WTC11 (cell line): ENCODE measurements around the gene ADAM19. TPM values are rescaled to one million over a fixed set of nuclear protein-coding genes. Genes with fewer than 3 reads are reported as not detected.

Experiments used
- ATAC-seq: fragments of 200-7000 bp; cut with Tn5 transposase; 2 replicates; pipeline ENCODE4 v1.10.0; 2021; ENCODE audit warnings: mild to moderate bottlenecking, moderate library complexity
- CTCF ChIA-PET: fragments of 300-600 bp; sonication (Branson Sonifier 250); formaldehyde crosslinking; loops from one replicate; lab custom pipeline; 2021; ENCODE audit warnings: antibody characterized with exemption; lab: Charles Lee
- POLR2A ChIA-PET: fragments of 350-600 bp; sonication (Branson Sonifier 250); formaldehyde crosslinking; loops from one replicate; lab custom pipeline; 2021; ENCODE audit warnings: antibody characterized with exemption; lab: Charles Lee
- DNase-seq: peaks from one replicate; pipeline ENCODE4 v3.0.0; 2021; ENCODE audit warnings: low spot score
- H3K27ac Mint-ChIP-seq: 2 replicates; pipeline ENCODE4 v1.8.0; 2021; ENCODE audit warnings: mixed read lengths
- H3K27me3 Mint-ChIP-seq: 2 replicates; pipeline ENCODE4 v1.8.0; 2021; ENCODE audit warnings: low read depth, mild to moderate bottlenecking, moderate library complexity, mixed read lengths
- H3K36me3 Mint-ChIP-seq: 2 replicates; pipeline ENCODE4 v1.8.0; 2021; ENCODE audit warnings: mixed read lengths
- H3K4me1 Mint-ChIP-seq: 2 replicates; pipeline ENCODE4 v1.8.0; 2022; ENCODE audit warnings: mixed read lengths
- H3K4me3 Mint-ChIP-seq: 2 replicates; pipeline ENCODE4 v1.8.0; 2021; ENCODE audit warnings: mild to moderate bottlenecking, moderate library complexity, mixed read lengths
- H3K9me3 Mint-ChIP-seq: 2 replicates; pipeline ENCODE4 v1.8.0; 2021; ENCODE audit warnings: mixed read lengths
- ATF1 ChIP-seq: sonication (generic); formaldehyde crosslinking; IDR thresholded peaks from 2 replicates; pipeline ENCODE4 v1.8.1; 2023; ENCODE audit warnings: mild to moderate bottlenecking, moderate library complexity, missing genetic modification reagents
- CBFB ChIP-seq: sonication (generic); formaldehyde crosslinking; IDR thresholded peaks from 2 replicates; pipeline ENCODE4 v1.8.1; 2022; ENCODE audit warnings: mild to moderate bottlenecking, low read depth, missing genetic modification reagents
- E2F1 ChIP-seq: sonication (generic); formaldehyde crosslinking; IDR thresholded peaks from 2 replicates; pipeline ENCODE4 v1.8.0; 2022; ENCODE audit warnings: mild to moderate bottlenecking, missing genetic modification reagents
- E2F5 ChIP-seq: sonication (generic); formaldehyde crosslinking; IDR thresholded peaks from 2 replicates; pipeline ENCODE4 v1.8.1; 2022; ENCODE audit warnings: mild to moderate bottlenecking, moderate library complexity, missing genetic modification reagents
- EMX1 ChIP-seq: fragments of 250-450 bp; sonication (Bioruptor Pico); IDR thresholded peaks from 2 replicates; pipeline ENCODE4 v1.8.0; 2021; ENCODE audit warnings: mild to moderate bottlenecking
- ETV6 ChIP-seq: sonication (generic); formaldehyde crosslinking; IDR thresholded peaks from 2 replicates; pipeline ENCODE4 v1.8.1; 2022; ENCODE audit warnings: mild to moderate bottlenecking, missing genetic modification reagents
- FOXP1 ChIP-seq: sonication (generic); formaldehyde crosslinking; IDR thresholded peaks from 2 replicates; pipeline ENCODE4 v1.8.0; 2022; ENCODE audit warnings: missing genetic modification reagents, mild to moderate bottlenecking, moderate library complexity, borderline replicate concordance
- MXD4 ChIP-seq: fragments of 250-450 bp; sonication (Bioruptor Pico); IDR thresholded peaks from 2 replicates; pipeline ENCODE4 v1.8.0; 2021; ENCODE audit warnings: mild to moderate bottlenecking, moderate library complexity, borderline replicate concordance
- MYBL2 ChIP-seq: sonication (generic); formaldehyde crosslinking; IDR thresholded peaks from 2 replicates; pipeline ENCODE4 v1.8.1; 2023; ENCODE audit warnings: mild to moderate bottlenecking, moderate library complexity, missing genetic modification reagents
- NFE2L1 ChIP-seq: sonication (generic); formaldehyde crosslinking; IDR thresholded peaks from 2 replicates; pipeline ENCODE4 v1.8.1; 2023; ENCODE audit warnings: missing genetic modification reagents
- NR2C2 ChIP-seq: sonication (generic); formaldehyde crosslinking; IDR thresholded peaks from 2 replicates; pipeline ENCODE4 v1.8.0; 2022; ENCODE audit warnings: mild to moderate bottlenecking, missing genetic modification reagents
- PRRX2 ChIP-seq: fragments of 250-450 bp; sonication (Bioruptor Pico); IDR thresholded peaks from 2 replicates; pipeline ENCODE4 v1.8.0; 2021; ENCODE audit warnings: mild to moderate bottlenecking
- RORB ChIP-seq: fragments of 250-450 bp; sonication (Bioruptor Pico); IDR thresholded peaks from 2 replicates; pipeline ENCODE4 v1.9.0; 2021; ENCODE audit warnings: mild to moderate bottlenecking
- SMAD4 ChIP-seq: sonication (generic); formaldehyde crosslinking; IDR thresholded peaks from 2 replicates; pipeline ENCODE4 v1.8.0; 2022; ENCODE audit warnings: mild to moderate bottlenecking, missing genetic modification reagents
- SP1 ChIP-seq: sonication (generic); formaldehyde crosslinking; conservative IDR thresholded peaks from 2 replicates; pipeline ENCODE4 v1.8.1; 2022; ENCODE audit warnings: missing genetic modification reagents
- TEAD1 ChIP-seq: sonication (generic); formaldehyde crosslinking; IDR thresholded peaks from 2 replicates; pipeline ENCODE4 v1.8.0; 2022; ENCODE audit warnings: mild to moderate bottlenecking, missing genetic modification reagents
- ZBTB21 ChIP-seq: sonication (generic); formaldehyde crosslinking; IDR thresholded peaks from 2 replicates; pipeline ENCODE4 v1.8.1; 2023; ENCODE audit warnings: mild to moderate bottlenecking, missing genetic modification reagents, borderline replicate concordance
- ZBTB43 ChIP-seq: sonication (generic); formaldehyde crosslinking; IDR thresholded peaks from 2 replicates; pipeline ENCODE4 v1.8.1; 2023; ENCODE audit warnings: mild to moderate bottlenecking, missing genetic modification reagents
- ZNF317 ChIP-seq: sonication (generic); formaldehyde crosslinking; IDR thresholded peaks from 2 replicates; pipeline ENCODE4 v1.8.1; 2023; ENCODE audit warnings: low read depth, mild to moderate bottlenecking, moderate library complexity, missing genetic modification reagents, borderline replicate concordance
- ZNF416 ChIP-seq: fragments of 250-450 bp; sonication (Bioruptor Pico); IDR thresholded peaks from 2 replicates; pipeline ENCODE4 v1.9.0; 2021; ENCODE audit warnings: mild to moderate bottlenecking, inconsistent platforms
- ZNF671 ChIP-seq: fragments of 250-450 bp; sonication (Bioruptor Pico); IDR thresholded peaks from 2 replicates; pipeline ENCODE4 v1.8.0; 2021; ENCODE audit warnings: mild to moderate bottlenecking
- total RNA-seq: library from RNA; stranded (reverse); gene quantifications from 3 replicates; pipeline ENCODE4 v1.2.3, GENCODE V29; 2021
- TF ChIP-seq, protein P1 (sequence below): sonication (generic); formaldehyde crosslinking; IDR thresholded peaks from 2 replicates; pipeline ENCODE4 v1.8.1; 2023; ENCODE audit warnings: mild to moderate bottlenecking, missing genetic modification reagents, borderline replicate concordance
- TF ChIP-seq, protein P2 (sequence below): fragments of 250-450 bp; sonication (Bioruptor Pico); IDR thresholded peaks from 2 replicates; pipeline ENCODE4 v1.8.0; 2021; ENCODE audit warnings: mild to moderate bottlenecking
- TF ChIP-seq, protein P3 (sequence below): sonication (generic); formaldehyde crosslinking; conservative IDR thresholded peaks from 2 replicates; pipeline ENCODE4 v1.8.1; 2022; ENCODE audit warnings: mild to moderate bottlenecking, missing genetic modification reagents
- TF ChIP-seq, protein P4 (sequence below): sonication (generic); formaldehyde crosslinking; IDR thresholded peaks from 2 replicates; pipeline ENCODE4 v1.8.1; 2022; ENCODE audit warnings: low read depth, mild to moderate bottlenecking, moderate library complexity, missing genetic modification reagents, borderline replicate concordance
- TF ChIP-seq, protein P5 (sequence below): sonication (generic); formaldehyde crosslinking; IDR thresholded peaks from 2 replicates; pipeline ENCODE4 v1.8.0; 2022; ENCODE audit warnings: mild to moderate bottlenecking, missing genetic modification reagents

Gene ADAM19
- total RNA-seq, 1 experiment from 2014 or later, result 28.6 TPM

DNA sequence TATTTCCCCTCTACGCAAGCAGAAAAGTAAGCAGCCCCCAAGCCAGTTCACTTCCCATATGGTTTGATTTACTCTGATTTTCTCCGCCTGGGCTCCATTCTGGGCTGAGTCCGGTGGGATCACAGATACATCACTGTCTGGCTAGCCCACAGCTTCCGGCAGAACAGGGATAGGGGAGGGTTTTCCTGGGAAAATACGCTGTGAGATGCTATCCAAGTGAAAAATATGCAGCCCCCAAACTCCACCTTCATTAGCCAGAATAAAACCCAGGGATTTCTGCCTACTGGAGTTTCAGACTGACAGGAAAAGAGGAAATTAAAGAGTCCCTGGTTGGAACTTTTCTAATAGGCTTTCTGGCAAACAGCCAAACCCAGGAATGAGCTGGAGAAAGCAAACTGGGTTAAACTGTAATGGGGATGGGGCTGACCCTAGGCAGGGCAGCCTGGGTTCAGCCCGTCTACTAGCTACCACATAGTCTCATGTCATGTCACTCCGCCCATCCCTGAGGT lies 132.5 kb downstream of the ADAM19 start:
- Mint-ChIP-seq H3K27me3 (no peaks in the 10 kb centered on the region), H3K36me3 (no peaks in the 10 kb centered on the region), H3K4me3 (no peak overlapping the region), H3K9me3 (peaks cover 13% of the 10 kb centered on the region), H3K4me1 (peaks cover 7% of the 10 kb centered on the region; the same call in 1 of the 2 replicates), H3K27ac (no peak overlapping the region)
- DNase-seq (no peak), ATAC-seq (no peak)
- ChIA-PET CTCF (interaction anchor here (1.9 to 2.6 kb wide), 3 partner anchors 11 to 29 kb away, joined by 7 to 18 read pairs (median 8); partner anchors contain the start of gene NIPAL4), POLR2A (no interaction called here)
- no peak for TF ChIP-seq E2F1 (CRISPR knock-in tag)
- no peak for TF ChIP-seq TEAD1 (CRISPR knock-in tag)
- TF ChIP-seq ETV6, result no peak
- no peak for TF ChIP-seq SP1 (CRISPR knock-in tag)
- TF ChIP-seq ZBTB43 (CRISPR knock-in tag), result no peak
- no peak for TF ChIP-seq RORB (CRISPR knock-in tag)
- TF ChIP-seq, protein P1, sequence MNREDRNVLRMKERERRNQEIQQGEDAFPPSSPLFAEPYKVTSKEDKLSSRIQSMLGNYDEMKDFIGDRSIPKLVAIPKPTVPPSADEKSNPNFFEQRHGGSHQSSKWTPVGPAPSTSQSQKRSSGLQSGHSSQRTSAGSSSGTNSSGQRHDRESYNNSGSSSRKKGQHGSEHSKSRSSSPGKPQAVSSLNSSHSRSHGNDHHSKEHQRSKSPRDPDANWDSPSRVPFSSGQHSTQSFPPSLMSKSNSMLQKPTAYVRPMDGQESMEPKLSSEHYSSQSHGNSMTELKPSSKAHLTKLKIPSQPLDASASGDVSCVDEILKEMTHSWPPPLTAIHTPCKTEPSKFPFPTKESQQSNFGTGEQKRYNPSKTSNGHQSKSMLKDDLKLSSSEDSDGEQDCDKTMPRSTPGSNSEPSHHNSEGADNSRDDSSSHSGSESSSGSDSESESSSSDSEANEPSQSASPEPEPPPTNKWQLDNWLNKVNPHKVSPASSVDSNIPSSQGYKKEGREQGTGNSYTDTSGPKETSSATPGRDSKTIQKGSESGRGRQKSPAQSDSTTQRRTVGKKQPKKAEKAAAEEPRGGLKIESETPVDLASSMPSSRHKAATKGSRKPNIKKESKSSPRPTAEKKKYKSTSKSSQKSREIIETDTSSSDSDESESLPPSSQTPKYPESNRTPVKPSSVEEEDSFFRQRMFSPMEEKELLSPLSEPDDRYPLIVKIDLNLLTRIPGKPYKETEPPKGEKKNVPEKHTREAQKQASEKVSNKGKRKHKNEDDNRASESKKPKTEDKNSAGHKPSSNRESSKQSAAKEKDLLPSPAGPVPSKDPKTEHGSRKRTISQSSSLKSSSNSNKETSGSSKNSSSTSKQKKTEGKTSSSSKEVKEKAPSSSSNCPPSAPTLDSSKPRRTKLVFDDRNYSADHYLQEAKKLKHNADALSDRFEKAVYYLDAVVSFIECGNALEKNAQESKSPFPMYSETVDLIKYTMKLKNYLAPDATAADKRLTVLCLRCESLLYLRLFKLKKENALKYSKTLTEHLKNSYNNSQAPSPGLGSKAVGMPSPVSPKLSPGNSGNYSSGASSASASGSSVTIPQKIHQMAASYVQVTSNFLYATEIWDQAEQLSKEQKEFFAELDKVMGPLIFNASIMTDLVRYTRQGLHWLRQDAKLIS, result no peak
- TF ChIP-seq, protein P2, sequence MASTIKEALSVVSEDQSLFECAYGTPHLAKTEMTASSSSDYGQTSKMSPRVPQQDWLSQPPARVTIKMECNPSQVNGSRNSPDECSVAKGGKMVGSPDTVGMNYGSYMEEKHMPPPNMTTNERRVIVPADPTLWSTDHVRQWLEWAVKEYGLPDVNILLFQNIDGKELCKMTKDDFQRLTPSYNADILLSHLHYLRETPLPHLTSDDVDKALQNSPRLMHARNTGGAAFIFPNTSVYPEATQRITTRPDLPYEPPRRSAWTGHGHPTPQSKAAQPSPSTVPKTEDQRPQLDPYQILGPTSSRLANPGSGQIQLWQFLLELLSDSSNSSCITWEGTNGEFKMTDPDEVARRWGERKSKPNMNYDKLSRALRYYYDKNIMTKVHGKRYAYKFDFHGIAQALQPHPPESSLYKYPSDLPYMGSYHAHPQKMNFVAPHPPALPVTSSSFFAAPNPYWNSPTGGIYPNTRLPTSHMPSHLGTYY, result no peak
- no peak for TF ChIP-seq SMAD4 (CRISPR knock-in tag)
- no peak for TF ChIP-seq CBFB (CRISPR knock-in tag)
- no peak for TF ChIP-seq EMX1 (CRISPR knock-in tag)
- no peak for TF ChIP-seq NFE2L1
- no peak for TF ChIP-seq FOXP1 (CRISPR knock-in tag)
- no peak for TF ChIP-seq ZNF671
- TF ChIP-seq MYBL2, result no peak
- TF ChIP-seq MXD4, result no peak
- TF ChIP-seq ZBTB21 (CRISPR knock-in tag), result no peak
- no peak for TF ChIP-seq ZNF416 (CRISPR knock-in tag)
- TF ChIP-seq, protein P3, sequence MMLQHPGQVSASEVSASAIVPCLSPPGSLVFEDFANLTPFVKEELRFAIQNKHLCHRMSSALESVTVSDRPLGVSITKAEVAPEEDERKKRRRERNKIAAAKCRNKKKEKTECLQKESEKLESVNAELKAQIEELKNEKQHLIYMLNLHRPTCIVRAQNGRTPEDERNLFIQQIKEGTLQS, result no peak
- no peak for TF ChIP-seq PRRX2 (CRISPR knock-in tag)

DNA sequence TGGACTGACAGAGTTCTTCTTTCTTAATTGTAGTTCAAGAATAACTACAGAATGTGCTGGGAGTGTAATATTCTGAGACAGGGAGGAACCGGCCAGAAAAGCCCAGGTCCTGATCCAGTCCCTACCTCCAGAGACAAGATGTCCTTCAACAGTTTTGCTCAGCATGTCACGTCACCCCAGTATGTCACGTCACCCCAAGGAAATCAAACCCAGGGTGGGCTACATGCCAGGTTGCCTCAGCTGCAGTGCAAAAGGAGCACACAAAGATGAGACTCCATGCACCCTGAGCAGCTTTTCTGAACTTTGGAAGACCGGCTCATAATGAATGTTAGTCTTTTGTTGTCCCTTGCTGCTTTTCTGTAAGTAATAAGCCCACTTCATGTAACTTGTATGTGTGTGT lies 141.5 kb downstream of the ADAM19 start:
- H3K27me3 Mint-ChIP-seq, result peaks cover 4% of the 10 kb centered on the region
- ChIA-PET CTCF (interaction anchor here (1.3 to 4.1 kb wide), 2 partner anchors 10 to 38 kb away, joined by 4 to 40 read pairs; no protein-coding TSS in a partner anchor), POLR2A (no interaction called here)
- no peak overlapping the region for H3K4me3 Mint-ChIP-seq
- DNase-seq, result no peak
- H3K4me1 Mint-ChIP-seq, result no peaks in the 10 kb centered on the region
- no peak overlapping the region for H3K27ac Mint-ChIP-seq
- H3K36me3 Mint-ChIP-seq, result no peaks in the 10 kb centered on the region
- H3K9me3 Mint-ChIP-seq, result peaks cover 5% of the 10 kb centered on the region
- no peak for ATAC-seq
- TF ChIP-seq EMX1 (CRISPR knock-in tag), result no peak
- TF ChIP-seq, protein P4, sequence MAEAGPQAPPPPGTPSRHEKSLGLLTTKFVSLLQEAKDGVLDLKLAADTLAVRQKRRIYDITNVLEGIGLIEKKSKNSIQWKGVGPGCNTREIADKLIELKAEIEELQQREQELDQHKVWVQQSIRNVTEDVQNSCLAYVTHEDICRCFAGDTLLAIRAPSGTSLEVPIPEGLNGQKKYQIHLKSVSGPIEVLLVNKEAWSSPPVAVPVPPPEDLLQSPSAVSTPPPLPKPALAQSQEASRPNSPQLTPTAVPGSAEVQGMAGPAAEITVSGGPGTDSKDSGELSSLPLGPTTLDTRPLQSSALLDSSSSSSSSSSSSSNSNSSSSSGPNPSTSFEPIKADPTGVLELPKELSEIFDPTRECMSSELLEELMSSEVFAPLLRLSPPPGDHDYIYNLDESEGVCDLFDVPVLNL (CRISPR knock-in tag), result no peak
- TF ChIP-seq NR2C2, result no peak
- TF ChIP-seq ETV6, result no peak
- TF ChIP-seq ZBTB21 (CRISPR knock-in tag), result no peak
- no peak for TF ChIP-seq ATF1 (CRISPR knock-in tag)
- no peak for TF ChIP-seq E2F5 (CRISPR knock-in tag)
- no peak for TF ChIP-seq ZNF317 (CRISPR knock-in tag)
- TF ChIP-seq, protein P5, sequence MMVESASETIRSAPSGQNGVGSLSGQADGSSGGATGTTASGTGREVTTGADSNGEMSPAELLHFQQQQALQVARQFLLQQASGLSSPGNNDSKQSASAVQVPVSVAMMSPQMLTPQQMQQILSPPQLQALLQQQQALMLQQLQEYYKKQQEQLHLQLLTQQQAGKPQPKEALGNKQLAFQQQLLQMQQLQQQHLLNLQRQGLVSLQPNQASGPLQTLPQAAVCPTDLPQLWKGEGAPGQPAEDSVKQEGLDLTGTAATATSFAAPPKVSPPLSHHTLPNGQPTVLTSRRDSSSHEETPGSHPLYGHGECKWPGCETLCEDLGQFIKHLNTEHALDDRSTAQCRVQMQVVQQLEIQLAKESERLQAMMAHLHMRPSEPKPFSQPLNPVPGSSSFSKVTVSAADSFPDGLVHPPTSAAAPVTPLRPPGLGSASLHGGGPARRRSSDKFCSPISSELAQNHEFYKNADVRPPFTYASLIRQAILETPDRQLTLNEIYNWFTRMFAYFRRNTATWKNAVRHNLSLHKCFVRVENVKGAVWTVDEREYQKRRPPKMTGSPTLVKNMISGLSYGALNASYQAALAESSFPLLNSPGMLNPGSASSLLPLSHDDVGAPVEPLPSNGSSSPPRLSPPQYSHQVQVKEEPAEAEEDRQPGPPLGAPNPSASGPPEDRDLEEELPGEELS (CRISPR knock-in tag), result no peak
- TF ChIP-seq SP1 (CRISPR knock-in tag), result no peak
